HG03139 (cell line): ENCODE results near the gene YPEL3.
"Not testable (repeated sequence)": the region's sequence is repeated elsewhere in the genome, so short reads cannot be mapped to it uniquely, and the experiment has no call there.

Experiments used
- ATAC-seq: cut with Tn5 transposase; IDR thresholded peaks from one replicate; pipeline ENCODE4 v1.9.1; 2021; ENCODE audit not compliant: unreplicated experiment

YPEL3 gene

GRCh38 chr16:30096105-30096861, at the start of gene YPEL3:
Gene YPEL3, minus strand, starts transcription at chr16:30096213. Its CDS starts 731 bp downstream, at chr16:30095482.
- no peak for ATAC-seq

GRCh38 chr16:30145657-30146056, 49.6 kb upstream of the YPEL3 start:
- no peak for ATAC-seq

- ATAC-seq, result no peak
Observed at GRCh38 chr16:30144917-30145316, 48.9 kb upstream of the YPEL3 start.

GRCh38 chr16:30144017-30144416, 48.0 kb upstream of the YPEL3 start:
- no peak for ATAC-seq

GRCh38 chr16:30143347-30143702, 47.3 kb upstream of the YPEL3 start:
- no peak for ATAC-seq

GRCh38 chr16:30142672-30143346, 46.8 kb upstream of the YPEL3 start:
- ATAC-seq, result no peak

GRCh38 chr16:30141750-30142149, 45.7 kb upstream of the YPEL3 start:
- ATAC-seq, result no peak

GRCh38 chr16:30139583-30140481, 43.8 kb upstream of the YPEL3 start:
- ATAC-seq, result no peak

GRCh38 chr16:30137897-30138296, 41.9 kb upstream of the YPEL3 start:
- ATAC-seq, result no peak

- no peak for ATAC-seq
Observed at GRCh38 chr16:30136971-30137605, 41.1 kb upstream of the YPEL3 start.

GRCh38 chr16:30132591-30132990, 36.6 kb upstream of the YPEL3 start:
- ATAC-seq, result no peak

- no peak for ATAC-seq
Observed at GRCh38 chr16:30131869-30132475, 36.0 kb upstream of the YPEL3 start.

GRCh38 chr16:30127993-30128392, 32.0 kb upstream of the YPEL3 start:
- no peak for ATAC-seq

- ATAC-seq, result not testable (repeated sequence)
Observed at GRCh38 chr16:30125690-30126089, 29.7 kb upstream of the YPEL3 start.

- no peak for ATAC-seq
Observed at GRCh38 chr16:30124985-30125379, 29.0 kb upstream of the YPEL3 start.

GRCh38 chr16:30122604-30123160, 26.7 kb upstream of the YPEL3 start:
- ATAC-seq, result no peak

GRCh38 chr16:30121741-30122571, 25.9 kb upstream of the YPEL3 start:
- ATAC-seq, result no peak

- no peak for ATAC-seq
Observed at GRCh38 chr16:30120340-30121105, 24.5 kb upstream of the YPEL3 start.

GRCh38 chr16:30119428-30119827, 23.4 kb upstream of the YPEL3 start:
- ATAC-seq, result no peak
